GM04504 (cell line): ENCODE measurements around the gene C1orf35.
"Not testable (repeated sequence)": the region's sequence is repeated elsewhere in the genome, so short reads cannot be mapped to it uniquely, and the experiment has no call there.

Experiments used
- DNase-seq: peaks from one replicate; pipeline ENCODE4 v3.0.0-alpha.2; 2012; ENCODE audit warnings: low read depth

Gene C1orf35

DNA sequence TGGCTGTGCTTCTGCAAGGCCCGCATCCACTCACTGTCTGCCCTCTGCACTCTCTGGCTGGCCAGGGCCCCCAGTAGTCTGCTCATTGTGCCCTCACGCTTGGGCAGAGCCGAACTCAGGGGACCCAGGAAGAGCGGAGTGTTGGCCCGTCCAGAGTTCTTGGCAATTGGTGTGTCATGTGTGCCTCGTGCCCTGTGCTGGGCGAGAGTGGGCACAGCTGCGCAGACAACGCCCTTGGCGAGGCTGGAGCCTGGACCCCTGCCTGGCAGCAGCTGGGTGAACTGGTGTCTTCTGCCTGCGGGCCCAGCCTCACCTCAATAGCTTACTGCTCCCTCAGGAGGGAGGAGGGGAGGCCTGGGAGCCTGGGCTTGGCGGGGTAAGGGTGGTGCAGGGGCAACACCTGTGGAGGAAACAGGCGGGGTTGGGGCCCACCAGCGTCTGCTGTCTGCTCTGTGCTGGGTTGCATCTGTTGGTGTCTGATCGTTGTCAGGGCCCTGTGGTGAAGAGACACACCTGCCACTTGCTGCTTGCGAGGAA lies 39.1 kb upstream of the C1orf35 start:
- no peak for DNase-seq

DNA sequence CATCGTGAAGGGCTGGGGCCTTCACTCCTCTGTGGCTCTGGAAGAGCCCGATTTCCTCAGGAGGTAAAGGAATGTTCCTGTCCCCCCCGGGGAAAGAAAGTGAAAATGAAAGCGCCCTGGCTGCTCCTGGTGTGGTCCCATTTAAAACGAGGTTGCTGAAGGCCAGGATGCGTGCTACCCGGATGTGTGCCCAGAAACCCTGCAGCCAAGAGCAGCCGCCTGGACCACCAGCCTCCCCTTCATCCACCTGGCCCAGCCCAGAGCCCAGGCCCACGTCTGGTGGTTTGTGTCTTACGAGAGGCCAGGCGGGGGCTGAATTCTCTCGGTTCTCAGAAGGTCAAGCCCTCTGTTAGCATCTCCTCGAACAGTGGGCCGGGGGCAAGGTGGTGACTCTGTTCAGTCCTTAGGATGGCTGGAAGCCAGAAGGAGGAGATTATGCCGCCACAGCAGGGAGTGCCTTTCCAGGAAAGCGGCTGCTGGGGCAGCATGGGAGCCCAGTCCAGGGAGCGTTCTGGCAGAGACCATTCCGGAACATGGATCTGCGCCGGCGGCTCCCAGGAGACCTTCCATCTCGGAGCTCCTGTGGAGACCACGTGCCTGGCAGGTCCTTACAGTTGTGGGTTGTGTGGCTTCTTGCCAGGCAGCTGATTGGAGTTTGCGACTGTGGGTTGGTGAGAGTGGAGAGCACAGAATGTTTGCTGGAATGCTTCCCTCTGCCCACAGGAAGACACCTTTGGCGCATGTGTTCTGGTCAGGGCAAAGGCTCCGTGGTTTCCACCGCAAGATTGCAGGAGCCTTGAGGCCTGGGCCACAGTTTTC lies 38.3 kb upstream of the C1orf35 start:
- no peak for DNase-seq

DNA sequence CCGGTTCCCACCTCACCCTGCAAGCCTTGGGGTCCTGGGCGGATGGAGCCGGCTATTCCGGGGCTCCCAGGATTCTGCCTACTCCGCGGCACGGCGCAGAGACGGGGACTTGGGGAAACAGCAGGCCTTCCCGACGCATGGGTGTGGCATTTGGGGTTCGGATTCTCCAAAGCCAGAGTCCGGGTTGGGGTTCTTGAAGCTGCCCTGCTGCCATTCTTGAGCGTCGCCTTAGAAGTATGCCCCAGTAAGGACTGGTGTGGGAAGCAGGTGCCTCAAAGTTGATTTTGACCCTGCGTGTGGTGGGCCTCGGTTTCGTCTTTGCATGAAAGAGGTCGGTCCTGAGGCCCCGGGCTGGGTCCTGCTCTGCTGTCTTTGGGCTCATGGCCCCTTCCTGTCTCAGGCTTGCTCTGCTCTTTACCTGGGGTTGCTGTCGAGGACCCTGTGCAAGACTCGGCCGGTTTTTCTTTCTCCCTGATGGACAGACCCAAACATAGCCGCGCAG lies 37.6 kb upstream of the C1orf35 start:
- DNase-seq, result no peak

GRCh38 chr1:228139931-228140723 lies 37.0 kb upstream of the C1orf35 start, which contains the start of gene GUK1:
GUK1 (plus strand) TSS chr1:228140279; CDS start chr1:228140303, 24 bp downstream.
- DNase-seq, result peak; percentile 97

GRCh38 chr1:228139406-228139930 lies 36.3 kb upstream of the C1orf35 start:
- no peak for DNase-seq

- no peak for DNase-seq
Observed at GRCh38 chr1:228136901-228137300, 33.8 kb upstream of the C1orf35 start.

- DNase-seq, result no peak
Observed at GRCh38 chr1:228134591-228134990, 31.5 kb upstream of the C1orf35 start.

GRCh38 chr1:228131766-228132165 lies 28.6 kb upstream of the C1orf35 start:
- DNase-seq, result no peak

DNA sequence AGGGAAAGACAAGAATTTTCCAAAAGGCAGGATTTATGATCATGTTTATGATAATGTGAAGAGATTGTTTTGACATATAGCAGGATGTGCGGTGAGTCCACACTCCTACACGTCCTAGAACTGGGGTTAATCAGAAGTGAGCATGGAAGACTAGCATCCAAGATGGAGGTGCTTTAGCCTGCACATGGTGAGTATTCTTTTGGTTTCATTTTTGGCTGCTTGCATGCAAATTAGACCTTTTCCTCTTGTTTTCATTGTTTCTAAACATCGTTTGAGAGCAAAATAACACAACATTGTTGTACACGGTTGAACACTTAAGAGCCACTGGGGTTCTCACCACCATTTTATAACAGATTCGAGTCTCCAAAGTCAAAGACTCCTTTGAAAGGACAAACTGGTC lies 22.1 kb upstream of the C1orf35 start:
- no peak for DNase-seq

- no peak for DNase-seq
Observed at GRCh38 chr1:228123505-228123904, 20.4 kb upstream of the C1orf35 start.

DNA sequence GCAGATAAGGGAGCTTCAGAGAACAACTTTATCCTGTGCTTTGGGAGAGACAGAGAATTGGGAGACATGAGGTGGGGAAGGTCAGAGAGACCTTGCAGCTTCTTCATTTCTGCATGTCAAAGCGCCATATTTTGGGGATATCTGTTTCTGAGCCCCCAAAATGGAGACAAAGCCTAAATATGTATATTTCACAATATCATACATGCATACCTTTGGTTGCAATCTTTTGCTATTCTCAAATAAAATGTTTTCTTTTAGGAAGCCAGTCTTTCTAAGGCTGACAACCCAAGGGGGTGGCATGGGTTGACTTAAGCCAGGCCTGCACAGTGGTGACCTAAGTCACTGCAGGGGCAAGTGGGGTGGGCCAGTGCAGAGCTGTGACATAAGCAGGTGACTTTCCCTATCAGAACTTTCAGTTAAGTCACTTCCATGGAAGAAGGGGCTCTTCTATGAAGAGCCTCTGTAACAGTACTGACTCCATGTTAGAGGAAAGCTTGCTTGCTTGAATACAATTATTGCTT lies 19.9 kb upstream of the C1orf35 start:
- no peak for DNase-seq

GRCh38 chr1:228120857-228121489 lies 17.8 kb upstream of the C1orf35 start:
- no peak for DNase-seq

GRCh38 chr1:228120351-228120750 lies 17.2 kb upstream of the C1orf35 start:
- DNase-seq, result no peak

DNA sequence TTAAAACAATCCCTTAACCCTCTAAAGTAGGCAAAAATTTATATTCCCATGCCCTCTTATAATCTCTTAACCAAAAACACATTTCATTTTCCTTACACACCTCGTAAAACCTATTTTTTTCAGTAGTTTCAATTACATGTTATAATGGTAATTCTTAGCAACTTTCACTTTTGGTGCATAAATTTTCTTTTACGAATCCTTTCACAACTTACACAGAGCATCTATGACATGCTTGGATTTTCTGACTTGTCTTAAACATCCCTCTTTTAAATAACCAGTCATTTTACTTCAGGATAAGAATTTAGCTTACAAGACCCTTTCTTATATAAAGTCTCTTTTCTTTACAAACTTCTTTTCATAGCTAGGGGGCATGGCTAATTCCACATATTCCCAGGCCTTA lies 14.9 kb upstream of the C1orf35 start:
- no peak for DNase-seq

DNA sequence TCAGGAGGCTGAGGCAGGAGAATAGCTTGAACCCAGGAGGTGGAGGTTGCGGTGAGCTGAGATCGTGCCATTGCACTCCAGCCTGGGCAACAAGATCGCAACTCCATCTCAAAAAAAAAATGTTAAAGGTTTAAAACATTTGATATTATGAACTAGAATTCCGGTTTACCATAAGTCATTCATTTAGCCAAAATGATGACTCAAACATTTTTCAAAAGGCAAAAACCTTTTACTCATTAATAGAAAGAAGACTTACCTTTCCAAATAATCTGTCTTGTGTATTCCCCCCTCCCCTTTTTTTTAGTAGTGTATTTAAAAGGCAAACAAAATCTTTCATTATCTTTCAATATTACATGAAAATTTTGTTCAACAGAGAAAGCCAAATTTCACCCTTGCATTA lies 14.2 kb upstream of the C1orf35 start:
- DNase-seq, result no peak

DNA sequence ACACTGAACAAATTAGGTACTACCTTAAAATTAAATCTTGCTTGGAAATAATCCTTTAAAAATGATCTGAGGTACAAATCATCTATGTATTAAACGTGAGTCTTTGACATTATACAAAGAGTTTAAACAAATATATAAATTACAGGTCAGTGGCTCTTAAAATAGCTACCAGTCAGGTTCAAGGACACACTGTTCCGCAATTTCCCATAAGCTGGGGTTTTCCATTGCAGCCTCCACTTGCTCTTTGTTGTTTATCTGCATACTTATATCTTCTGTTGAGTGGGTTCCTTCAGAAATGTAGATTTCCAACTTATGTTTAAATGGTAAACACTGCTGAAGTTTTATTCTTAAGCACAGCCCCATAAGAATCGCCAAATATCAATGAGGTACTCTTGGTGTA lies 11.7 kb upstream of the C1orf35 start:
- DNase-seq, result no peak

DNA sequence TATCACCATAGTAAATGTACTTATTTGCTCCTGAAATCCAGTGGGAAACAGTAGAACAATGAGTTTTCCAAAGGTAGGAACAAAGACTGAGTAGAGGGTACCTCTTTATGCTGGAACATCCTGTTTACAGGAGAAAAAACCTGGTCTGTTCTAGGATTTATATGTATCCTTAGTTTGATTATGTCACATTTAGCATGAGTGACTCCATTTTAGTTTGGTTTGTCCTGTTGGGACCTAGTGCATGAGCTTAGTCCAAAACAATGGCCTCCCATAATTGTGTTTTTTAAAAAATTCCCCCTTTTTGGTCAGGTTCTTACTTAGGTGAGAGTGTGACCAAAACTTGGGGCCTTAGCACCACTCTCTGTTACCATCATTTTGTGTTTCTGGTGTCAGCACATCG lies 9.5 kb upstream of the C1orf35 start:
- no peak for DNase-seq

DNA sequence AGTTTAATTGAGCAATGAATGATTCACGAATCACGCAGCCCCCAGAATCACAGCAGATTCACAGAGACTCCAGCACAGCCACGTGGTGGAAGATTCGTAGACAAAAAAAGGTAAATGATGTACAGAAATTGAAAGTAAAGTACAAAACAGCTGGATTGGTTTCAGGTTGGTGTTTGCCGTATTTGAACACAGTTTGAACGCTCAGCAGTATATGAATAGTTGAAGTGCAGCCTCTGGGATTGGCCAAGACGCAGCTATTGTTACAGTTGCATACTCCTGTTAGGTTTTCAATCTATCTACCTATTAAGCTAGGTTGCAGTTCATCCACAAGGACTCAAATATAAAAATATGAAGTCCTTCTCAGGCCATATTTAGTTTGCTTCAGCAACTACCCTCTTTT lies 9.0 kb upstream of the C1orf35 start:
- DNase-seq, result no peak

DNA sequence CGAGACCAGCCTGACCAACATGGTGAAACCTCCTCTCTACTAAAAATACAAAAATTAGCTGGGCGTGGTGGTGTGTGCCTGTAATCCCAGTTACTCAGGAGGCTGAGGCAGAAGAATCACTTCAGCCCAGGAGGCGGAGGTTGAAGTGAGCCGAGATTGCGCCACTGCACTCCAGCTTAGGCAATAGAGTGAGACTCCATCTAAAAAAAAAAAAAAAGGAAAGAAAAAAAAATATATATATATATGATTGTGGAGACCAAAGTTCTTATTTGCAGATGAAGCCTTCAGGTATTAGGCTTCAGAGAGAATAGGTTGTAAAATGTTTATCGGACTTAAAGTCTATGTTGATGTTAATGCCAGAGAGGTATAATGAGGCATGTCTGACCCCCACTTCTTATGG lies 8.2 kb upstream of the C1orf35 start:
- DNase-seq, result not testable (repeated sequence)

GRCh38 chr1:228110556-228110955 lies 7.4 kb upstream of the C1orf35 start:
- DNase-seq, result no peak

- no peak for DNase-seq
Observed at GRCh38 chr1:228109962-228110488, 6.9 kb upstream of the C1orf35 start.
